Esophagus muscularis mucosa (tissue), 4 donors: ENCODE results near the gene OR52B2. TPM values are rescaled to one million over a fixed set of nuclear protein-coding genes. Genes with fewer than 3 reads are reported as not detected.
A peak's percentile ranks its signal among the peaks of the same experiment; 100 is the strongest.

Source experiments
- DNase-seq: peaks from one replicate; pipeline ENCODE4 v3.0.0-alpha.2; 2017; ENCODE audit errors: extremely low spot score
- H3K27ac ChIP-seq, 4 donors: fragments of 200-600 bp; sonication (generic); replicated peaks in 1 of 4; 1 replicate in 3 of 4; 2 replicates in 1 of 4; pipeline ENCODE4 v1.5.1; 2016 to 2019; ENCODE audit warnings: mild to moderate bottlenecking in 1 of 4
- H3K27me3 ChIP-seq, 4 donors: fragments of 200-600 bp; sonication (generic); one replicate each; pipeline versions ENCODE4 v1.5.1 to v1.6.0; 2016 to 2019
- H3K36me3 ChIP-seq, 4 donors: fragments of 200-600 bp; sonication (generic); one replicate each; pipeline ENCODE4 v1.5.1; 2016 to 2019
- H3K4me1 ChIP-seq, 4 donors: fragments of 200-600 bp; sonication (generic); one replicate each; pipeline ENCODE4 v1.5.1; 2016 to 2019
- H3K4me3 ChIP-seq, 4 donors: fragments of 200-600 bp; sonication (generic); 1 replicate in 2 of 4; 2 replicates in 2 of 4; pipeline ENCODE4 v1.5.1; 2016 to 2019; ENCODE audit warnings: mild to moderate bottlenecking in 4 of 4, moderate library complexity in 1 of 4
- H3K9me3 ChIP-seq, 4 donors: fragments of 200-600 bp; sonication (generic); 1 replicate in 3 of 4; 2 replicates in 1 of 4; pipeline ENCODE4 v1.5.1; 2016 to 2019
- EP300 ChIP-seq: sonication (generic); formaldehyde crosslinking; IDR thresholded peaks from one replicate; pipeline ENCODE4 v1.6.1; 2017; ENCODE audit warnings: antibody characterized with exemption
- POLR2A ChIP-seq: fragments of 450-650 bp; IDR thresholded peaks from one replicate; pipeline ENCODE4 v1.6.1; 2017; ENCODE audit warnings: antibody characterized with exemption, moderate library complexity, mild to moderate bottlenecking, low read depth
- POLR2AphosphoS5 ChIP-seq, 2 donors: sonication (generic); formaldehyde crosslinking; IDR thresholded peaks; one replicate each; pipeline ENCODE4 v1.6.1; 2017; ENCODE audit warnings: antibody characterized with exemption in 2 of 2
- WGBS: methylation state at CpG from one replicate; pipeline ENCODE4 v1.1.5; 2018; 5-methylcytosine and 5-hydroxymethylcytosine counted together
- intact Hi-C: fragments of 100-400 bp; cut with DNase I; formaldehyde crosslinking; loops from one replicate; pipeline ENCODE4 v1.15.1; 2023
- total RNA-seq, 4 donors: library from RNA; depleted of rRNA; stranded (reverse); fragments of >200 nt; gene quantifications; one replicate each; pipeline versions ENCODE4 v1.1.0 to v1.2.1, GENCODE V29; 2016
- TF ChIP-seq, protein P1 (sequence below), 3 experiments: fragments of 200-600 bp in 2 of 3; fragments of 450-650 bp in 1 of 3; sonication (generic) in 2 of 3; IDR thresholded peaks; one replicate each; pipeline ENCODE4 v1.5.1; 2017 to 2019; ENCODE audit warnings: antibody characterized with exemption in 3 of 3, mild to moderate bottlenecking in 2 of 3, moderate library complexity in 1 of 3

OR52B2 gene
- total RNA-seq, result not detected

DNA sequence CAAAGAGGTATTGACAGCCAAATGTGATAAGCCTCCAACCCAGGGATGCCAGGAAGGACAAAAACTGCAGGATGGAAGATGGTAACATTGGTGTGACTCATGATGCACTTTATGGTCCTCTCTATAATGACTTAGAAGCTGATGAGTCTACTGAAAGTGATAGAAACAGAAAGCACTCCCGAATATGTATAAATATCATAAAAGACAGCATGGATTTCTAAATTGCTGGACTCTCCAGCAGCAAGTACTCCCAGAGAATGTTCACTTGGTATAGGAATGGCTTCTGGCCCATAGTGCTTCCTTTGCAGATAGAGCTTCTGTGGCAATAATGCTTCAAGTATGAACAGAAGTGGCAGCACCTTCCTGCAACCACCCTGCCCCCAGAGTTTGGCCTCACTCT lies at the start of gene OR52B2:
Gene OR52B2, minus strand, starts transcription at position 101 of the 400 bp plus-strand sequence. Its CDS starts 0 bp downstream, at position 101.
- WGBS, result 61% methylated on average over 1 of the region's 1 CpG
- H3K27ac ChIP-seq, result no peak within 1 kb of the TSS
- H3K36me3 ChIP-seq, result no peaks in the 10 kb centered on the region
- peaks cover 0 to 4% (median 3%) of the 10 kb centered on the region in 4 donors for H3K9me3 ChIP-seq
- no peak within 1 kb of the TSS for H3K4me3 ChIP-seq
- no peak for TF ChIP-seq POLR2A
- no peak for TF ChIP-seq EP300
- TF ChIP-seq, protein P1, sequence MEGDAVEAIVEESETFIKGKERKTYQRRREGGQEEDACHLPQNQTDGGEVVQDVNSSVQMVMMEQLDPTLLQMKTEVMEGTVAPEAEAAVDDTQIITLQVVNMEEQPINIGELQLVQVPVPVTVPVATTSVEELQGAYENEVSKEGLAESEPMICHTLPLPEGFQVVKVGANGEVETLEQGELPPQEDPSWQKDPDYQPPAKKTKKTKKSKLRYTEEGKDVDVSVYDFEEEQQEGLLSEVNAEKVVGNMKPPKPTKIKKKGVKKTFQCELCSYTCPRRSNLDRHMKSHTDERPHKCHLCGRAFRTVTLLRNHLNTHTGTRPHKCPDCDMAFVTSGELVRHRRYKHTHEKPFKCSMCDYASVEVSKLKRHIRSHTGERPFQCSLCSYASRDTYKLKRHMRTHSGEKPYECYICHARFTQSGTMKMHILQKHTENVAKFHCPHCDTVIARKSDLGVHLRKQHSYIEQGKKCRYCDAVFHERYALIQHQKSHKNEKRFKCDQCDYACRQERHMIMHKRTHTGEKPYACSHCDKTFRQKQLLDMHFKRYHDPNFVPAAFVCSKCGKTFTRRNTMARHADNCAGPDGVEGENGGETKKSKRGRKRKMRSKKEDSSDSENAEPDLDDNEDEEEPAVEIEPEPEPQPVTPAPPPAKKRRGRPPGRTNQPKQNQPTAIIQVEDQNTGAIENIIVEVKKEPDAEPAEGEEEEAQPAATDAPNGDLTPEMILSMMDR (IDR thresholded peaks at IDR 0.05), result no peak
- no peak for TF ChIP-seq POLR2AphosphoS5 (IDR thresholded peaks at IDR 0.05)
- intact Hi-C loops, result no loop called here
- peaks cover 0 to 3% (median 0%) of the 10 kb centered on the region in 4 donors for H3K27me3 ChIP-seq
- DNase-seq, result no peak
- H3K4me1 ChIP-seq, result no peaks in the 10 kb centered on the region

DNA sequence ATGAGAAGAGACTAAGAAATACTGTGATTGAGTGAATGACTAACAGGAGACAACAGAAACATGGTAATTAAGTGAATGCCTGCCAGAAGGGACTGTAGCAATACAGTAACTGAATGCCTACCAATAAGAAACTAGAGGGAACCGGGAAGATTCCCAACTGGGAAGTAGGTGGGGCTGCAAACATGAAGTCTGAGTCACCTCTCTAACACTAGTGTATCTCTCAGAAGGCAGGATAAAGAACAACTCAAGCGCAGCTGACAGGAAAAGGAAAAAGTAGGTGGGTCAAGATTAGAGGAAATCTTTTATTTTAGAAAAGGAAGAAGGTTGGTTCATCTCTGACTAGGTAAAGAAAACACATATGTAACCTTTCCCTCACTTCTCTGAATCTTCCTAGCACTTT lies 49.2 kb upstream of the OR52B2 start:
- Histone ChIP-seq H3K4me1 (peaks cover 0 to 8% (median 4%) of the 10 kb centered on the region in 4 donors), H3K4me3 (no peak overlapping the region), H3K36me3 (peaks cover 56 to 100% (median 88%) of the 10 kb centered on the region in 4 donors), H3K27ac (peak overlapping the region in 2 of 4 donors; percentile 16 to 45), H3K27me3 (no peaks in the 10 kb centered on the region), H3K9me3 (no peaks in the 10 kb centered on the region)
- WGBS, result 62% methylated on average over 2 of the region's 2 CpGs
- DNase-seq, result no peak
- intact Hi-C loops, result no loop called here
- TF ChIP-seq POLR2A (no peak), EP300 (no peak), POLR2AphosphoS5 (IDR thresholded peaks at IDR 0.05) (no peak)
- TF ChIP-seq, protein P1 (IDR thresholded peaks at IDR 0.05), result no peak

DNA sequence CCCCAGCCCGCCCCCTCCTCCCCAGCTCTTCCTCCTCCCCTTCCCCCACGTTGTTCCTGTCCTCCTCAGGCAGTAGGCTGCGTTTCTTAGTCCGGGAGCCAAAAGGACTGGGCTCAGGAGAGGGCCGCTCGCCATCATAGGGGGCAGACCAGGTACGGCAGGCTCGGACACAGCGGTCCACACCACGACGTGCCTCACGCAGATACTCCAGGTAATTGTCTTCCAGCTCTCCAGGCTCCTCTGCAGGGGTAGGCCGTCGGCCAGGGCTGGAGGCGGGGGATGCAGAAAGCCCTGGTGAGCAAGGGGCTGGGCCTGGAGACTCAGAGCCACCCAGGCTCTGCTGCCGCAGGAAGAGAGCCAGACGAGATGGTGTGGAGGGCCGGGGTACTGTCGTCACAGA lies 47.6 kb upstream of the OR52B2 start:
- no peaks in the 10 kb centered on the region for H3K27me3 ChIP-seq
- WGBS, result 88% methylated on average over 14 of the region's 19 CpGs
- peaks cover 0 to 8% (median 2%) of the 10 kb centered on the region in 4 donors for H3K4me1 ChIP-seq
- H3K9me3 ChIP-seq, result no peaks in the 10 kb centered on the region
- no peak overlapping the region for H3K27ac ChIP-seq
- H3K4me3 ChIP-seq, result no peak overlapping the region
- intact Hi-C loops, result no loop called here
- DNase-seq, result no peak
- TF ChIP-seq POLR2A (no peak), POLR2AphosphoS5 (IDR thresholded peaks at IDR 0.05) (no peak), EP300 (no peak)
- TF ChIP-seq, protein P1 (IDR thresholded peaks at IDR 0.05), result no peak
- H3K36me3 ChIP-seq, result peaks cover 45 to 99% (median 85%) of the 10 kb centered on the region in 4 donors

DNA sequence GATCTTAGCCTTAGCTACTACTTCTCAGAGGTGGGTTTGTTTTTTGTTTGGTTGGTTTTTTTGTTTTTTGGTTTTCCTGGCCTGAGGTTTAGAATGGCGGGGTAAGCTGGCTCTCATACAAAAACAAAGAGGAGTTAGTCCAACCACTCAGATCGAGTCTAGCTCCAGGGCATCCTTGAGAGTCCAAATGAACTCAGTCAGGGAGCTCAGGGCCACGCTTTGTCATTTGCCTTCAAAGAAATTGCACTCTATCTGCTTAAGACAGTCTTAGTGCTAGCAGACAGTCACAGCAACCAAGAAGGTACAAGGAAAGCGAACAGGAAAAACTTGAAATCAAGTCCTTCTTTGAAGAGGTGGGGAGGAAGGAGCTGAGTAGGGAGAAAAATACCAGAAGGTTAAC lies 46.4 kb upstream of the OR52B2 start:
- Histone ChIP-seq H3K27me3 (no peaks in the 10 kb centered on the region), H3K9me3 (no peaks in the 10 kb centered on the region), H3K36me3 (peaks cover 39 to 99% (median 85%) of the 10 kb centered on the region in 4 donors), H3K4me3 (no peak overlapping the region), H3K4me1 (peaks cover 0 to 8% (median 2%) of the 10 kb centered on the region in 4 donors), H3K27ac (no peak overlapping the region)
- intact Hi-C loops, result no loop called here
- no peak for DNase-seq
- TF ChIP-seq POLR2AphosphoS5 (IDR thresholded peaks at IDR 0.05), result no peak
- no peak for TF ChIP-seq EP300
- TF ChIP-seq, protein P1 (IDR thresholded peaks at IDR 0.05), result no peak
- TF ChIP-seq POLR2A, result no peak
- 93% methylated on average over 4 of the region's 4 CpGs for WGBS

DNA sequence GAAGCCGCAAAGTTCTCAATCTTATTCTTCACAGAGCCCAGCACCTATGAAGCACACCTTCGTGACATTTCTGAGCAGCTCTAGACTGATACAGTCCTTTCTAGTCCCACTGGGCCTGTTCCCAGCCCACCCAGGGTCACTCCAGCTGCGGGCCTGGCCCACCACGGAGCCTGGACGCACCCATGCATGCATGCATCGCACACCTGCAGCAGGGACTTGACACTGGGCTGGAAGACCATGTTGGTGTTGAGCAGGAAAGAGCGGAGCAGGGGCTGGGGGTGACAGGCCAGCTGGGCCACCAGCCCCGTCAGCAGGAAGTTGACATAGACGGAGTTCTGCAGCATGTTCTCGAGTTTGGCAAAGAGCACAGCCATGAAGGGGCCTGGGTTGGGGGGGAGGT lies 44.4 kb upstream of the OR52B2 start:
- no peaks in the 10 kb centered on the region for H3K9me3 ChIP-seq
- no peak for DNase-seq
- TF ChIP-seq EP300, result no peak
- no peak for TF ChIP-seq POLR2AphosphoS5 (IDR thresholded peaks at IDR 0.05)
- no peak for TF ChIP-seq POLR2A
- TF ChIP-seq, protein P1 (IDR thresholded peaks at IDR 0.05), result no peak
- peaks cover 0 to 4% (median 0%) of the 10 kb centered on the region in 4 donors for H3K4me1 ChIP-seq
- intact Hi-C loops, result no loop called here
- 92% methylated on average over 10 of the region's 10 CpGs for WGBS
- no peak overlapping the region for H3K27ac ChIP-seq
- no peaks in the 10 kb centered on the region for H3K27me3 ChIP-seq
- peaks cover 40 to 99% (median 95%) of the 10 kb centered on the region in 4 donors for H3K36me3 ChIP-seq
- H3K4me3 ChIP-seq, result no peak overlapping the region
